HG03103 (cell line): ENCODE measurements around the gene ZNF664.

Experiments used
- ATAC-seq: cut with Tn5 transposase; IDR thresholded peaks from one replicate; pipeline ENCODE4 v1.9.1; 2021; ENCODE audit warnings: low read depth; ENCODE audit not compliant: unreplicated experiment

The ZNF664 gene

GRCh38 chr12:123972457-123973401, at the start of gene ZNF664, which contains the start of gene CCDC92:
Gene ZNF664, plus strand, starts transcription at chr12:123973215. Its CDS starts 38,930 bp downstream, at chr12:124012145.
Gene CCDC92, minus strand, starts transcription at chr12:123972831. Its CDS starts 28,526 bp downstream, at chr12:123944305.
- ATAC-seq: peak; percentile 81

- ATAC-seq: no peak
Measured at GRCh38 chr12:123923927-123924326, 49.1 kb upstream of the ZNF664 start.

- ATAC-seq: no peak
Measured at GRCh38 chr12:123924539-123924938, 48.5 kb upstream of the ZNF664 start.

GRCh38 chr12:123928274-123928865, 44.6 kb upstream of the ZNF664 start:
- no peak for ATAC-seq

GRCh38 chr12:123928897-123929296, 44.1 kb upstream of the ZNF664 start:
- no peak for ATAC-seq

GRCh38 chr12:123929946-123930583, 43.0 kb upstream of the ZNF664 start:
- ATAC-seq: no peak

GRCh38 chr12:123931686-123932321, 41.2 kb upstream of the ZNF664 start:
- no peak for ATAC-seq

GRCh38 chr12:123933214-123933613, 39.8 kb upstream of the ZNF664 start:
- ATAC-seq: no peak

GRCh38 chr12:123934016-123934620, 38.9 kb upstream of the ZNF664 start:
- no peak for ATAC-seq

- no peak for ATAC-seq
Measured at GRCh38 chr12:123934829-123935228, 38.2 kb upstream of the ZNF664 start.

GRCh38 chr12:123935956-123936355, 37.1 kb upstream of the ZNF664 start:
- ATAC-seq: no peak

GRCh38 chr12:123936471-123936870, 36.5 kb upstream of the ZNF664 start:
- ATAC-seq: no peak

- ATAC-seq: no peak
Measured at GRCh38 chr12:123936956-123937706, 35.9 kb upstream of the ZNF664 start.

- ATAC-seq: no peak
Measured at GRCh38 chr12:123937707-123938591, 35.1 kb upstream of the ZNF664 start.

- ATAC-seq: no peak
Measured at GRCh38 chr12:123938679-123939480, 34.1 kb upstream of the ZNF664 start.

- no peak for ATAC-seq
Measured at GRCh38 chr12:123939716-123940626, 33.0 kb upstream of the ZNF664 start.

- ATAC-seq: no peak
Measured at GRCh38 chr12:123940627-123940966, 32.4 kb upstream of the ZNF664 start.
